Smooth muscle cell of the brain vasculature (primary cell): Measurements from ENCODE around the gene DRAM1.
"Not testable (repeated sequence)": the region's sequence is repeated elsewhere in the genome, so short reads cannot be mapped to it uniquely, and the experiment has no call there.

Experiments used
- DNase-seq: peaks from one replicate; pipeline ENCODE4 v3.0.0-alpha.2; 2012; ENCODE audit warnings: low read depth, low spot score

Gene DRAM1

DNA sequence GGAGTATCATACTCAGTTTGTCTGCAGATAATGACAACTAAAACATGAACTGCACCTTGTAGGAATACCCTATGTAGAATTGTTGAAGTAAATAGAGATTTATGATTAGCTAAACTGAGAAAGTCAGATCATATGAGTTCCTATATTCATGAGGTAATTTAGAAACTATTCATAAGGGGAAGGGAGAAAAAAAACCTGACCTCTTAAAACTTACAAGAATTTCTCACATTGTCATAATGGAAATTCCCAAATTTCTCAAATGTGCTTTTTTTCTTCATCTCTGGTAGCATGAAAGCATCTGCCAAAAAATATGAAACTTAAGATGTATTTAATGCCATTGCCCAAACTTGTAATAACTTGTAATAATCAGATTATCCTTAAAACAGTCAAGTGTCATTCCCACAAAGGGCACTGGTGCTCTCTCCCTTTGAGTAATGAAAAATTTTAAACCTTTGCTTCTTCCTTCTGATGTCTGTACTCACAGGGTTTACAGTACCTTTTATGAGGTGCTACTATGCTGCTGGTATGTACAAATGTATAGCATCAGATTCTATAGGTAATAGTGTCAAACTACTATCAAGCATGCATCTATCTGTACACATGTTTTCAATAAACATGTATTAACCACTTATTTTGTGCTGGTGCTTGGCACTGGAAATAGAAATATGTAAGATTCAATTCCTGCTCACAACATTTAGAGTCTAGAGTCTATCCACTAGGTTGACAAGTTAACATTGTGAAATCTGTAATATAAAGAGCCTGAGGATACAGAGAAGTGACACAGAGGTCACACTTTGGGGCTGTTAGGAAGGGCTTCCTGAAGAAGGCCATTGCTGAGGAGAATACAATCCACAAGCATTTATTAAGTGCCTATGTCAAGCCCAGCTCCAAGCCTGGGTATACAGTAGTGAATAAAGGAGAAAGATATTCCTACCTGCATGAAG lies 17.4 kb upstream of the DRAM1 start:
- no peak for DNase-seq

DNA sequence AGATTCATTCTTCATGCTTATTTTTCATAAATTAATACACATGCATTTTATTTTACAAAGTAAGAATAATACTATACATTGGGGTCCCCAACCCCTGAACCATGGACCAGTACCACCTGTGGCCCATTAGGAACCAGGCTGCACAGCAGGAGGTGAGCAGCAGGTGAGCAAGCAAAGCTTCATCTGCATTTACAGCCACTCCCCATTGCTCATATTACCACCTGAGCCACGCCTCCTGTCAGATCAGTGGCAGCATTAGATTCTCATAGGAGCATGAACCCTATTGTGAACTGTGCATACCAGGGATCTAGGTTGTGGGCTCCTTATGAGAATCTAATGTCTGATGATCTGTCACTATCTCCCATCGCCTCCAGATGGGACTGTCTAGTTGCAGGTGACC lies 15.7 kb upstream of the DRAM1 start:
- not testable (repeated sequence) for DNase-seq

DNA sequence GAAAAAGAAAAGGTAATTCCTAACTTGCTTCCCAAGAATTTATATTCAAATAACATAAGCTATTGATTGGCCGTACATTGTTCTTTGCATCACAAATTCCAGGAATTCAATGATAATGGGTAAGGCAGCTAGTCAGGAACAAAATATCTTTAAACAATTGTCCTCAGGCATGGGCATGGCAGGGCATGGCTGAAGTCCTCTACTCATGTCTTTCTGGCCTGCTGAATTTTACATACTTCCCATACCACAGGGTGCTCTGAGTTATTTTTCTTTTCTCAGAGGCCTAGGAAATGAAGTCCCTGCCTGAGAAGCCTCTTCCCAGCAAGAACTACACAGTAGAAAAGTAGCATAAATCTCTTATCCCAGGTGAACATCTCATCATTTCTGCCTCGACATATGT lies 15.1 kb upstream of the DRAM1 start:
- DNase-seq: no peak

DNA sequence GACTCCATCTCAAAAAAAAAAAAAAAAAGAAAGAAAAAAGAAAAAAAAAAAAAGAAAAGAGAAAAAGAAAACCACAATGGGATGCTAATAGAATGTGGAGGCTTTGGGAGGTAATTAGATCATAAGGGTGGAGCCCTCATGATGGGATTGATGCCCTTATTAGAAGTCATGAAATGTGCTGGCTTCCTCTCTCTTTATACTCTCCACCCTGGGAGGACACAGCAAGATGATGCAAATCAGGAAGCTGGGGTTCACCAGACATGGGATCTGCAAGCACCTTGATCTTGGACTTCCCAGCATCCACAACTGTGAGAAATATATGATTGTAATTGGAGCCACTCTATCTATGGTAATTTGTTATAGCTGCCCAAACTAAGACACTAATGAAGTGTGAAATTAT lies 13.4 kb upstream of the DRAM1 start:
- no peak for DNase-seq

DNA sequence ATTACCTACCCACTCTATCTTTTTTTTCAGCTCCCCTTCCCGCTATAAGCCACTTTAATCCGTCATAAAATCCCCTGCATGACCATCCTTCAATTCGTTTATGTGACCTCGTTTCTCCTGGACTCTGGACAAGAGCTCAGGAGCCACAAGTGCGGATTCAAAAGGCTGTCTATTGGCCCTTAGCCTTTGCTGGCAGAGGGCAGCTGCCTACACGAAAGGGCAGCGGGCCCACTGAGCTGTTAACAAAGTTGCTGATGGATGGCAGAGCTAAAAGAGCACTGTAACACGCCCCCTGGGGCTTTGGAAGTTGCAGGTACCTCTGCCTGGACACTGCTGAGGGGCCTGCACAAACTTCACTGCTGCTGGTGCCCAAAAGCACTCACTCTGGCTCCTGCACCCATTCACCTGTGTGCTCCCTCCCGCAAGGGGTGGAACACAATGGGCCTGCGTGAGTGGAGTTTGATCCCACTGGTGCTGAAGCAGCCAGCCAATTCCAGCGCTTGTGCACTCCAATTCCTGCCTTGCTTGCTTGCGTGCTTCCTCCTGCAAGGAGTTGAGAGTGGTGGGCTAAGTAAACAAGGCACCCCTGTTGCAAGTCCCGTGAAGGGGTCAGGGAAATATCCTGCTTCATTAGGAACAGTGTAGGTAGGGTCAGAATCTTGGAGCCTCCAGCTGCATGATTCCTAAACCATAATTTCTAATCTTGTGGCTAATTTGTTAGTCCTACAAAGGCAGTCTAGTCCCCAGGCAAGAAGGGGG lies 10.6 kb upstream of the DRAM1 start:
- no peak for DNase-seq

DNA sequence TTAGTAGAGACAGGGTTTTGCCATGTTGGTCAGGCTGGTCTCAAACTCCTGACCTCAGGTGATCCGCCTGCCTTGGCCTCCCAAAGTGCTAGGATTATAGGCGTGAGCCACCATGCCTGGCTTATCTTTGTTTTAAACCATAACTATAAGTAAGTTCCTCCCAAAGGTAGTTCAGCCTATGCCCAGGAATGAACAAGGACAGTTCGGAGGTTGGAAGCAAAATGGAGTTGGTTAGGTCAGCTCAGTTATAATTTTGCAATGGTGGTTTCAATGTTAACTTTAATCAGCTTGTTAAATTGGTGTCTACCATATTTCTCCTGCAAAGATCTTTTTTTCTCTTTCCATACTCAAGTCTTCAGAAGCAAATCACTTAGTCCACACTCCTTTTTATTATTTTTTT lies 9.8 kb upstream of the DRAM1 start:
- DNase-seq: not testable (repeated sequence)

DNA sequence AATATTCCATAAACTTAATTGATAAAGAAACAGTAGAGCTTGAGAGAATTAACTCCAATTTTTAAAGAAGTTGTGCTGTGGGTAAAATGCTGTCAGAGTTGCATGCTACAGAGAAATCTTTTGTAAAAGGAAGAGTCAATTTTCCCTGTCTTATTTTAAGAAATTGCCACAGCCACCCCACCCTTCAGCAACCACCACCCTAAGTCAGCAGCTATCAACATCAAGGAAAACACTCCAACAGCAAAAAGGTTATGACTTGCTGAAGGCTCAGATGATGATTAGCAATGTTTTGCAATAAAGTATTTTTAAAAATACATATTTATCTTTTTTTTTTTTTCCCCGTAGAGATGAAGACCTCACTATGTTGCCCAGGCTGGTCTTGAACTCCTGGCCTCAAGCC lies 6.5 kb upstream of the DRAM1 start:
- no peak for DNase-seq

DNA sequence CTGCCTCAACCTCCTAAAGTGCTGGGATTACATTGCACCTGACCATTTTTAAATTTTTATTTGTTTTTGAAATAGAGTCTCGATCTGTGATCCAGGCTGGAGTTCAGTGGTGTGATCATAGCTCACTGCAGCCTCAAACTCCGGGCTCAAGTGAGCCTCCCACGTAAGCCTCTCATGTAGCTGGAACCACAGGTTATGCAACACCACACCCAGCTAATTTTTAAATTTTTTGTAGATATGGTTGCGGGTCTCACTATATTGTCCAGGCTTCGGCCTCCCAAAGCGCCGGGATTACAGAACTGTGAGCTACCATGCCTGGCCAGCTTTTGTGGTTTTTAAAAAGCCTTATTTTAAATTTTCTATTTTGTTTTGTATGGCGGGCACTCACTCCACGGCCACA lies 2.2 kb upstream of the DRAM1 start:
- DNase-seq: no peak

DNA sequence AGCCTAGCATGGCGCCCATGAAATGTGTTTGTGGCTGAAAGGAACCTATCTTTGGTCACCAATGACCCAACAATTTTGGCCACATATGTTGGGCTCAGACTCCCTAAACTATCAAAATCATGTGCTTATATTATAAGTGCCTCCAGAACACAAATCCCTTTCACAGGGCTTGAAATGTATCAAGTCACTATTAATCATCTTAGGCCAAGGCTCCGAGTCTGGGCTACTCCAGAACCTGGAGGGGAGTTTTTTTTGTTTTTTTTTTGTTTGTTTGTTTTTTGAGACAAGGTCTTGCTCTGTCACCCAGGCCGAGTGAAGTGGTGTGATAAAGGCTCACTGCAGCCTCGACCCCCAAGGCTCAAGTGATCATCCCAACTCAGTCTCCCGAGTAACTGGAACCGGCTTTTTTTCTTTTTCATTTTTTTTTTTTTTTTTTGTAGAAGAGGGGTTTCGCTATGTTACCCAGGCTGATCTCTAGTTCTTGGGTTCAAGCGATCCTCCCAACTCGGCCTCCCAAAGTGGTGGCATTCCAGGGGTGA lies 989 bp upstream of the DRAM1 start:
- DNase-seq: no peak

DNA sequence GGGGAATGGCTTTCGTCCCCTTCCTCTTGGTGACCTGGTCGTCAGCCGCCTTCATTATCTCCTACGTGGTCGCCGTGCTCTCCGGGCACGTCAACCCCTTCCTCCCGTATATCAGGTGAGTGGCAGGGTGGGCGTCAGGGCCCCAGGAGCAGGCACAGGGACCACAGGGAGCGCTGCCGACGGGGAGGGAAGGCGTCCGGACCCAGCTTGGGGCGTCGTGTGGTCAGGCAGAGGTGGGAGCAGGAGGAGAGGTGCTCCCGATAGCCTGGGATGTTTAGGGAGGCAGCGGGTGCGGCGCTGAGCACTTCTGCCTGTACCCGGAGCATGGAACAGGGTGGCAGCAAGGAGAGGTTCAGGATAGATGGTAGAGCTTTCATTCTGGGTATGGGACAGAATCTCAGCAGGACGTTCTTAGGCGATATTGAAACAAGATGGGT lies 444 bp downstream of the DRAM1 start:
- DNase-seq: no peak

DNA sequence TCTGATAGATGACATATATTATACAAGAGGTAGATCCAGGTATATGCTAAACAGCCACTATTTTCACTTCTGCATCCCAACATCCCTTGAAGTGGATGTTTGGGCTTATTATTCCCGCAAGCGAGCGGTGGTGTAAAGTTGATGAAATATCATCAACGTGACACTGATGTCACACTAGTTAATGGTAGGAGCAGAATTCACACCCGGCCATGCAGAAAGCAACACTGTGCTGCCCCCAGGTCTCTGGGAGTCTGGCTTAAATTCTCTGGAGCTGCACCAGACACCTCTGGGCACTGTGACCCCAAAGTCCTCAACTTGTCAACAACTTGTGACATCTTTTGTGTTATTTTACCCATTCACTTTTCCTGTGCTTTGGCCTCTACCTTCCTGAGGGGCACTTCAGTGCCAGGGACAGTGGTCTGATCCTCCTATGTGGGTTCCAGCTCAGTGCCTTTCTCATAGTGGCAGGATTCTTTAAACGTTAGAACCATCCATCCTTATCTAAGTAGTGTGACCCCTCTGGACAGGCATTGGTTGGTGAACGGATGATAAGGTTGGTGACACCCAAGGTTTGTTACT lies 952 bp downstream of the DRAM1 start:
- no peak for DNase-seq

DNA sequence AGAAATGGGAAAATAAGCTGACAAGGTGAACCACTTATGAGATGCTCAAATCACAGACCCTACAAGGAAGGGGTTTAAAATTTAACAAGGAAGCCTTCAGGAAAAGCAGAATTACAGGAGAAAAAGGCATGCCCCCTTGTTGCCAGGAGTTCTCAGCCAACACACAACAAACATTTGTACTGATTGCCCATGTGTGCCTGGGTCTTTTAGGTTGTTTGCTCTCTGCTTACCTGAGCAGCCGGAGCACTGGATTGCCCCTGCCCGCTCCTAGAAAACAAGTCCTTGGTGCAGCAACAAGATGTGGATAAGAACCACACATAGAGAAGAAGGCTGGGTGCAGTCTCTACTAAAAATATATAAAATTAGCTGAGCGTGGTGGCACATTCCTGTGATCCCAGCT lies 3.4 kb downstream of the DRAM1 start:
- no peak for DNase-seq

DNA sequence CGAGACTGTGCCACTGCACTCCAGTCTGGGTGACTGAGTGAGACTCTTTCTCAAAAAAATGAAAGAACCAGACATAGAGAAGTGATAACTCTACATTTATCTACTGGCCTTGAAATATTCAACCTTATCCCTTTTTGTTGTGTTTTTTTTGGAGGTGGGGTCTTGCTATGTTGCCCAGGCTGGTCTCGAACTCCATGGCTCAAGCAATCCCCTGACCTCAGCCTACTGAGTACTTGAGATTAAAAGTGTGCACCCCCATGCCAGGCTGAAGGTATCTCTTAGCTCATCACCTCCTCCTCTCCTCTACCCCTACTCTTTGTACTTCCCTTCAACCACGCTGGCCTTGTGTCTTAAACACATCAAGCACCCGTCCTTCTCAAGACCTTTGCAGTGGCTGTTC lies 3.8 kb downstream of the DRAM1 start:
- no peak for DNase-seq

DNA sequence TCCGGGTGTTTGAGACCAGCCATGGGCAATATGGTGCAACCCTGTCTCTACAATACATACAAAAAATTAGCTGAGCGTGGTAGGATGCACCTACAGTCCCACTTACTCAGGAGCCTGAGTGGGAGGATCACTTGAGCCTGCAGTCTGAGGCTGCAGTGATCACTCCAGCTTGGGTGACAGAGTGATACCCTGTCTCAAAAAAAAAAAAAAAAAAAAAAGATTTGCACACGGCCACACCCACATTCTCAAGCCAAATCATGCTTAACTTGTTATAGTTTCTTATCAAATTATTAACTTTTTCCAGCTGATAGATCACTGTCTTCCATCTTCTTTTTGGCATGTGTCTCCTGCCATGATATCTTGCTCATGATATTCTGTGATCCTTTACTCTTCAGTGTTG lies 6.8 kb downstream of the DRAM1 start:
- DNase-seq: no peak

DNA sequence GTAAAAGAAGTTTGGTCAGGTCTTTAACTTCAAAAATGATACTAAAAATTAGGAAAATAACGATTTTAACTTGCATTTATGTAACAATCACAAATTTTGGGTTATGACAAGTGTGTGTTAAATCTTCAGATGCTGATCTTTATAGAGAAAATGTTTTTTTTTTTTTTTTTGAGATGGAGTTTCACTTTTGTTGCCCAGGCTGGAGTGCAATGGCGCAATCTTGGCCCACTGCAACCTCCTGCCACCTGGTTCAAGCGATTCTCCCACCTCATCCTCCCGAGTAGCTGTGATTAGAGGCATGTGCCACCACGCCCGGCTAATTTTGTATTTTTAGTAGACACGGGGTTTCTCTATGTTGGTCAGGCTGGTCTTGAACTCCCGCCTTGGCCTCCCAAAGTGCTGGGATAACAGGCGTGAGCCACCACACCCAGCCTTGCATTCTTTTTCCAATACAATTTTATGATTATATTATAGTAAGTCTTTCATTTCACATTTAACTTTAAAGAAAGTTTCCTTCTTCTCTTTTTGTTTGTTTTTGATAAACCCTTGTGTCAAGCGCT lies 7.5 kb downstream of the DRAM1 start:
- not testable (repeated sequence) for DNase-seq

DNA sequence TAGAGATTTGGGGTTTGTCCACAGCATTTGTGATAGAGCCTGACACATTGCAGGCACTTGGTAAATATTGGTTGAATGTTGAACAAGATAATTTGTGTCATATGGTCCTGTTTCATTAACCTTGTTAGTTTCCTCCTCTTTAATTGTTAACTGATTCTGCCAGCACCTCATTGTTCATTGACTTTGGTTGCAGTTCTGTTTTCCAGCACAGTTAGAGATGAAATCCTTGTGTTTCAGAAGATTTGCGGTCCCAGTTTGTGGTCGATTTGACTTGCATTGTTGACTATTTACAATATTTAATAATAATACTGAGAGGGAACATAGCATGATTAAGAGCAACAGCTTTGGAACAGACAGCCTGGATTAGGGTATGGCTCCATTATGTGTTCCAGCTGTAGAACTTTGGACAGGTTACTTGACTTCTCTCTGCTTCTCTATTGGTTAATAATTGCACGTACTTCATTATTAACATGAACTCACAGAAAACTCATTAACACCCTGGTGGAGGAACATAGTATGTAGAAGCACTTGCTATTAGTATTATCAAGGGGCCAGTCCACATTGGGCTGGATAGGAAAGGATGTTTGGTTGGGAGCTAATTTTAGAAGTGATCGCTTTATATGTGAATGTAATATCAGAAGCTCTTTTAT lies 8.7 kb downstream of the DRAM1 start:
- no peak for DNase-seq

DNA sequence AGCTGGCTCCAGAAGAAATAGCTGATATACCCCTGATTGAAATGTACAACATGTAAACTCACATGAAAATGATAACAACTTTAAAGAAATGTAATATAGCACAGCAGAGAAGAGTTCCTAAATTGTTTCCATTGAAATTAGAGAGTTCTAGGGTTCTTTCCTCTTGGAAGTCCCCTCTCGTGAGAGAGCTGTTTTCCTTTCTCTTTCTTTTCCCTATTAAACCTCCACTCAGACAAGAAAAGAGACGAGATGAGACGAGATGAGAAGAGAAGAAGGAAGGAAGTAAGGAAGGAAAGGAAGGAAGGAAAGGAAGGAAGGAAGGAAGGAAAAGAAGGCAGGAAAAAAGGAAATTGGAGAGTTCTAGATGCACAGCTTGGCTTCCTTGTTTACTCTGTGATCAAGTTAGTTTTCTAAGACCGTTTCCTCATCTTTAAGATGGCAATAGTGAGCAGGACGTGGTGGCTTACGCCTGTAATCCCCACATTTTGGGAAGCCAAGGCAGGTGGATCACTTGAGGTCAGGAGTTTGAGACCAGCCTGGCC lies 11.9 kb downstream of the DRAM1 start:
- no peak for DNase-seq

DNA sequence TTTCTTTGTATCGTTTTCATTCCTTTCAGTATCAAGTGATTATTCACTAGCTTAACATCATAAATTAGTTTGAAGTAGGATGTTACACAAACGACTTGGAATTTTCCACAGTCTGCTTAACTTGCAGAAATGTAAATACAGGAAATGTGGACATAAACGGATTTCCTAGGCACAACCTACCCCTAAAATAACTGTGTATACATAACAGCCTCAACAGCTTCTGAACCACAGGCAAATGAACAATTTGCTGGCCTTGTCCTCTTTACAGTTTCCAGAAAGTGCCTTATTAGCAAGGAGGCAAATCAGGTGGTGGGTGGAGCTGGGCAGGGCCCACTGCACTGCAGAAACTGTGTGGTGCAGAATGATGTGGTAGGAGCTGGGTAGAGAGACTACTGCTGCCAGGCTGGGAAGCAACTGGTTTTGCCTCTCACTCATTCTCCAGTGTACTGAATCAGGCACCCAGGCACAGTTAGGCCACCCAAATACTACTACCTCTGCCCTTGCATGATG lies 14.1 kb downstream of the DRAM1 start:
- no peak for DNase-seq

DNA sequence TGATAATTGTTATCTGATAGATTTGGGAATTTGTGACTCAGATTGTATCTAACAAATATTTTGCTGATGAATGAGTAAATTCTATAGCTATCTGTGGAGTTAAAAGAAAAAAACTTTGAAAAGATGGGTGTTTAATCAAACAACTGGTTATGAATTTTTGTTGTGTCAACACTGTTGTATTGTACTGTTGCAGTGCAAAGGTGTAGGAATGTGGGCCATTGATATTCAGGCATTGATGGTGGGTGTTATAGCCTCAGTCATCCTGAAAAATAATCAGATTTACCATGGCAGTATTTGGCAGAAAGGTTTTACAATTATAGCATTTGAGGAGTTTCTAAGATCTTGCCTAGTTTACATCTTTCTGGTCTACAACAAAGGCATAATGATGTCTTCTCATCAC lies 15.4 kb downstream of the DRAM1 start:
- no peak for DNase-seq

DNA sequence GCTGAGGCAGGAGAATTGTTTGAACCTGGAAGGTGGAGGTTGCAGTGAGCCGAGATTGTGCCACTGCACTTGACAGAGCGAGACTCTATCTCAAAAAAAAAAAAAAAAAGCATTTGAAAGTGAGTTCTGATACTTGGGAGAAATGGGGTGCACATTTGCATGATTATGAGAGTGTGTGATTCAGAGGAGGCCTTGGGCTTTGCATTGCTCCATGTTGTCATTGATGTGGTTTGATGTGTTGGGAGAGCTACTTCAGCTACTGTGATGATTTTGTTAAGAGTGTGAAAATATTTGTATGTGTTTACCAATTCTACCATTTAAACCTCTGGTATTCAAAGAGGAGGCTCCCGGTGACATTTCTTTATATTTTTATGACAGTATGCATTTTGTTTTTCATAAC lies 24.4 kb downstream of the DRAM1 start:
- DNase-seq: no peak

DNA sequence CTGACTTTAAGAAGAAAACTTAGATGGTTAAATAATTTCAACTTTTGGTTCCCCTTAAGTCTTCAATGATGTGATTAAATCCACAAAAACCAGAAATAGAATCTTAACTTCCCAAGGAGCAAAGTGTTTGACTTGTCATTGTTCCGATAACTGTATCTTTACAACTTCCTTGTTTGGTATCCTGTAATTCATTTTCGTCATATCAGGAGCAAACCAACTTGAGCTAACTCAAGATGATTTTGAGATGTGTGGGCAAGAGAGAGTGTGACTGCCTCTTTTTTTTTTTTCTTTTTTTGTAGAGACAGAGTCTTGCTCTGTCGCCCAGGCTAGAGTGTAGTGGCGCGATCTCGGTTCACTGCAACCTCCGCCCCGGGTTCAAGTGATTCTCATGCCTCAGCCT lies 25.3 kb downstream of the DRAM1 start:
- no peak for DNase-seq
